ENCODE results near the gene RNF20.

GRCh38 chr9:101590901-101591300, 57.2 kb downstream of the RNF20 start:
- TF ChIP-seq JUN (IDR thresholded peaks at IDR 0.05): no peak
- no peak for TF ChIP-seq GATA3 (IDR thresholded peaks at IDR 0.05; ENCODE audit: borderline replicate concordance)
- TF ChIP-seq CHD2 (IDR thresholded peaks at IDR 0.05; ENCODE audit: low read length, partially characterized antibody): no peak
- no peak for TF ChIP-seq POLR2A (IDR thresholded peaks at IDR 0.05; ENCODE audit: low read length)
